Left forelimb (tissue), 1 donor: ENCODE measurements around the gene KCNN4.
"Not testable (repeated sequence)": the region's sequence is repeated elsewhere in the genome, so short reads cannot be mapped to it uniquely, and the experiment has no call there.

Source experiments
- DNase-seq: peaks from one replicate; pipeline ENCODE4 v3.0.0-alpha.2; 2018; ENCODE audit warnings: low spot score

The KCNN4 gene

DNA sequence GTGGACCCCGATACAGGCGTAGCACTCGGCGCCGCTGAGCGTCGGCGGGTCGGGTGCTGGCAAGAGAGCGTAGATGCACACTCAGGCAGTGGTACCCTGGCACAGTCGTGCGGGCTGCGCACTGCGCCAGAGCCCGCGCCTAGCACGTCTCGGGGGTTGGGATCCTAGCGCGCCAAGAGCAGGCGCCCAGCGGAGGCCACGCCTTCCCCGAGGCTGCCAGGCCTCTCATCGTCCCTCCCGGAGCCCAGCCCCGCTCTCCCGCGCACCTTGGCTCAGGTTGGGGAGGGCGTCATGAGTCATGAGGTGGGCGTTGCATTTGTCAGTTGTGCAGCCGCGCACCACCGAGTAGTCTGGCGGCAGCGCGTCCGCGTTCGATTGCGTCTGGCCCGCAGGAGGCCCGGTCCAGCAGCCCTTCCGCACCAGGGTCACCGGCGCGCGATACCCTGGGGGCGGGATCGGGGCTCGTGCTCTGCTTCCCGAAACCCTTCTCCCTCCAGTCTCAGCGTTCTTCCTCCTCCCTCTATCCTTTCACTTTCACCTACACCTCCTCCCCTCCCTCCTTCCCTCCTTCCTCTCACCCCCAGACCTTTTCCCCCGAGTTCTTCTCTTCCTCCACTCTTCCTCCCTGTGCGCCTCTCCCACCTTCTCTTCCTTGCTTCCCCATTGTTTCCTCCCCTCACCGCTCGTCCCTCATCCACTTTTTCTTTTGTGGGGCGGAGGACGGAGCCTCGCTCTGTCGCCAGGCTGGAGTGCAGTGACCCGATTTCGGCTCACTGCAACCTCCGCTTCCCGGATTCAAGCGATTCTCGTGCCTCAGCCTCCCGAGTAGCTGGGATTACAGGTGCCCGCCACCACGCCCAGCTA, 18.0 kb upstream of the KCNN4 start:
- no peak for DNase-seq

DNA sequence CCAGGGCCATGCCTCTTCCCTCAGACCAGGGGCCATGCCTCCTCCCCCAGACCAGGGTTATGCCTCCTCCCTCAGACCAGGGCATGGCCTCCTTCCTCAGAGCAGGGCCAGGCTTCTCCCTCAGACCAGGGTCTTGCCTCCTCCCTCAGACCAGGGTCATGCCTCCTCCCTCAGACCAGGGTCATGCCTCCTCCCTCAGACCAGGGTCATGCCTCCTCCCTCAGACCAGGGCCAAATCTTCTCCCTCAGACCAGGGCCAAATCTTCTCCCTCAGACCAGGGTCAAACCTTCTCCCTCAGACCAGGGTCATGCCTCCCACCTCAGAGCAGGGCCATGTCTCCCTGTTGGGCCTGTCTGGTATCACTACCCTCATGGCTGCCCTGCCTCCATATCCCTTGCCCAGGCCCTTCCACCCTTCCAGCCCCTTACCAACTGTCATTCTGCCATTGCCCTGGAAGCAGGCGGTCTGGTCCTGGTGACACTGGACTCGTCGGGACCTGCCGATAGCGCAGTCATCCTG, 17.3 kb upstream of the KCNN4 start:
- no peak for DNase-seq

DNA sequence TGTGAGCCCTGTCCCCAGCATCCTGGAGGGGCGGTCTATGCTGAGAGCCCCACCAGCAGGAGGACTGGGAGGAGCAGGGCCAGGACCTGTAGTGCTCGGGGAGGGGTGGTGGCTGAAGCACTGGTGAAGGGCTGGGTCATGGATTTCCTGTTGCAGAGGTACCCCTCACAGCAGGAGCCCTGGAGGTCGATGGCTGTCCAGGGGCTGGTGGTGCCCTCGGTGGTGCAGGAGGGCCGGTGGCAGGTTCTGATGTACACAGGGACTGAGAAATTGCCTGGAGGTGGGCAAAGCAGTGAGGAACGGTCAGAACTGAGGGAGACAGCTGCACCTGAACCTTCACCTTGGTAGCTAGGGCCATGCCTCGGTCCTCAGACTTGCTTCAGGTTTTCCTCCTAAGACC, 16.8 kb upstream of the KCNN4 start:
- DNase-seq, result no peak

DNA sequence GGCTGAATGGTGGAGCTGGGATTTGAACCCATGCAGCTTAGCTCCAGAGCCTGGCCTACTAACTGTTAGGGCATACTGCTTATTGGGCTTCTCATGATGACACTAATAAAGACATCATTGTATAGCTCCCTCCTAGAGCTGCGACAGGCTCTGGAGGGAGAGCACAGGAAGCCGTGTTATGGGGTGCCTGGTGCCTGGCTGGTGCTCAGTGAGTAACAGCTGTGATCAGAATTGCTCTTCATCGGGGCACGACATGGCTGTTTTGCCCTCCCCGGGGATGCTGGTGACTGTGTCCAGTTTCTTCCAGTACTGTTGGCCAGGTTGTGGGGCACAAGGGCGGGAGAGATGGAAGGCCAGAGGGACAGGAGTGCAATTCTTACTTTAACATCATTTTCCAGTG, 16.3 kb upstream of the KCNN4 start:
- DNase-seq, result no peak

DNA sequence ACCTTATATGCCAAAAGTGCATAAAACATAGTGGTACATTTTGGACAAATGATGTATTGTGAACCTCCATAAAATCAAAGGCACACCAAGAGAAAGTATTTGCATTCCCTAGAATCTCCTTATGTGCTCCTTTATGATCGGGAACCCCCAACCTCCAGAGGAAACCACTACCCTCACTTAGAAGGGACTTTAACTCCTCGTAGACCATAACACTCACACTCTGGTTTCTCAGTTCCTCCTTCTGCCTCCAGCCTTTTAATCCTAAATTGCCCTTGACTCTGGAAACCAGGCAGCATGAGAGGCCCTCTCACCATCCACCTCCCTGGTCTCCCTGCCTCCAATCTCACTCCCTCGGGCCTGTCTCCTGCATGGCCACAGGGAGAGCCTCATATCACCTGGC, 9.8 kb upstream of the KCNN4 start:
- DNase-seq, result no peak

DNA sequence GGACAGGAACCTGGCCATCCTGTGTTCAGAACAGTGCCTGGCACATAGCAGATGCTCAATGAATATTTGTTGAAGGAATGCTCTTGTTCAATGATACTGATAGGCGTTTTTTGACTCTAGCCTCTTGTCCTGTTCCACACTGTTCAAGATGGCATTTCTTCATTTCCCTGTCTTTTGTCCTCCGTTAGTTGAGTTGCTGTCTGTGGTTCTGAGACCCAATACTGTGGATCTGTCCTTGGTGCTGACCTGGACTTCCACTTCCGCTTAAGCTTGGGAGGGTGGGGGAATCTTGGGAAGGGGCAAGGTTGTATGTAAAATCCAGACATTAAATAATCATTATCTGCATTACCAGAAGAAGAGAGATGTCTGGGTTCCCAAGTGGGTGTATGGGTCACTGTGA, 8.3 kb upstream of the KCNN4 start:
- DNase-seq, result no peak

DNA sequence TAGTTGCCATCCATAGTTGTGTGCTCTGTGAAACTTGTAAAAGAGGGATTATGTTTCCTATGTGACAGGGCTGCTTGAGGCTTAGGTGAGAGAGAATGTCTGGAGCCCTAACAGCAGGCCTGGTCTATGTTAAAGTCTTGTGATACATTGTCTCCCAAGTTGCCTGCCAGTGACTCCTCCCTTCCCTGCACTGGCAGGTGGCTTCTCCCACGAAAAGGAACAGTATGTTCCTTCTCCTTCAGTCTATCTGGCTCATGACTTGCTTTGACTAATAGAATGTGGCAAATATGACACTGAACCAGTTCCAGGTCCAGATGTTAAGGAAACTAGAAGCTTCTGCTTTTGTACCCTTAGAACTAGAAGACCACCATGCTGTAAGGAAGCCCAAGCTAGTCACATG, 5.9 kb upstream of the KCNN4 start:
- no peak for DNase-seq

DNA sequence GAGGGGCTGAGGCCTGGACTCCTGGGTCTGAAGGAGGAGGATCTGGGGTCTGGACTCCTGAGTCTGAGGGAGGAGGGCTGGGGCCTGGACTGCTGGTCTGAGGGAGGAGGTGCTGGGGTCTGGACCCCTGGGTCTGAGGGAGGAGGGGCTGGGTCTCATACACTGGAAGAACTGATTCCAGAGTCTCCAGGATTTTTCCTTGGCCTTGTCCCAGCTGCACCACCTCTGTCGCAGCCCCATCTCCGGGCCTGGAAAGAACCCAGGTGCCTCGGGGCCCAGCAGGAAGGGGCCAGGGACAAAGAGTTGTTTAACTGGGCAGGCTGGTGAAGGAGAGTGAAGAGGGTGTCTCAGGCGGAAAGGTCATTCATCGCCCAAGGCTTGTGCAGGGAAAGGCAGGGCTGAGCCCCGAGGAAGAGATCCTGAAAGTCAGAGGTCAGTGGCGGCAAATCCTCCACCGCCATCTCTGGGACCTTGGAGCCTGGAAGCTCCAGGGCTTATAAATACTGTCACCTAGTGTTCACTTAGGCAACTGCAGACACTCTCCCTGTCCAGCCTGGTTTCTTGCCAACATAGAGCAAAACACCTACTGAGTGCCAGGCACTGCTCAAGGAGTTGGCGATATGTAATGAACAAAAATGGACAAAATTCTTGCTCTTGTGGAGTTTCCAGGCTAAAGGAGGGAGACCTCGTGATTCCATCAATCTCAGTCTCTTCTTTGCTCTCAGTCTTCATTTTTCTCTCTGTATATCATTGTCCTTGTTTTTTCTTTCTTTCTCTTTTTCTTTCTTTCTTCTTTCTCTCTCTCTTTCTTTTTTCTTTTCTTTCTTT, 4.4 kb upstream of the KCNN4 start:
- DNase-seq, result peak; percentile 67

DNA sequence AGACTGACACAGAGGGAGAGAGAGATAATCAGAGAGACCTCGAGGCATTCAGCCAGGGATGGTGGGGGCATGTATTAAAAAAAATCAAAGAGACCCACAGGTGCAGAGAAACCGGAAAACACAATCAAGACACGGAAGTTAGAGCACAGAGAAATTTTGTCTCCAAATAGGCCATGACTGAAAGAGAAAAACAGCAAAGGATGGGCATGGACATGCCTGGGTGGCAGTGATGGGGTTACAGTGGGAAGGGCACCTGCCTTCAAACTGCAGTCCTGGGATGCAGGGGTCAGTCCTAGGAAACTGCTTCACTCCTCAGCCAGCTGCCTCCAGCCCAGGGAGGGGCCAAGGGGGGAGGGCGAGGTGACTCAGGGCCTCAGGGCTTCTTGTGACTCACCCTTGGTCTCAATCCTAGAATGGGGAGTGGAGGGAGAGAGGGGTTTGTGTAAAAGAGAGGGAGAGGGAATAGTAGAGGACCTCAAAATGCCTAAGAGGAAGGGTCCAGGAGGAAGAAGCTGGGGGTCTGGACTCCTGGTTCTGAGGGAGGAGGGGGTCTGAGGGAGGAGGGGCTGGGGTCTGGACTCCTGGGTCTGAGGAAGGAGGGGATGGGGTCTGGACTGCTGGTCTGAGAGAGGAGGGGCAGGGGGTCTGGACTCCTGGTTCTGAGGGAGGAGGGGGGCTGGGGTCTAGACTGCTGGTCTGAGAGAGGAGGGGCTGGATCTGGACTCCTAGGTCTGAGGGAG, 3.6 kb upstream of the KCNN4 start:
- no peak for DNase-seq

DNA sequence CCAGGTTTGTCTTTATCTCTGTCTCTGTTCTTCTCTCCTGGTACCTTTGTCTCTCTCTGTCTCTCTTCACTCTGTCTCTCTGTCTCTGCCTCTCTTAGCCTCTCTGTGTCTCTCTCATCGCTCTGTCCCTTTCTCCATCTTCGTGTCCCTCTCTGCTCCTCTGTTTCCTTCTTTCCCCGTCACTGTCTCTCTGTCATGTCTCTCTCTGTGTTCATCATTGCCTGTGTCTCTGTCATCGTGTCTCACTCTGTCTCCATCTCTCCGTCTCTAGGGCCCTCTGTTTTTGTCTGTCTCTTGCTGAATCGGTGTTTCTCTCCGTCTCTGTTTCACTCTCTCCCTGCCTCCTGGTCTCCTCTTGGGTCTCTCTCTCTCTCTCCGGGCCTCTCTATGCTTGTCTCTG, 2.9 kb upstream of the KCNN4 start:
- DNase-seq, result no peak

DNA sequence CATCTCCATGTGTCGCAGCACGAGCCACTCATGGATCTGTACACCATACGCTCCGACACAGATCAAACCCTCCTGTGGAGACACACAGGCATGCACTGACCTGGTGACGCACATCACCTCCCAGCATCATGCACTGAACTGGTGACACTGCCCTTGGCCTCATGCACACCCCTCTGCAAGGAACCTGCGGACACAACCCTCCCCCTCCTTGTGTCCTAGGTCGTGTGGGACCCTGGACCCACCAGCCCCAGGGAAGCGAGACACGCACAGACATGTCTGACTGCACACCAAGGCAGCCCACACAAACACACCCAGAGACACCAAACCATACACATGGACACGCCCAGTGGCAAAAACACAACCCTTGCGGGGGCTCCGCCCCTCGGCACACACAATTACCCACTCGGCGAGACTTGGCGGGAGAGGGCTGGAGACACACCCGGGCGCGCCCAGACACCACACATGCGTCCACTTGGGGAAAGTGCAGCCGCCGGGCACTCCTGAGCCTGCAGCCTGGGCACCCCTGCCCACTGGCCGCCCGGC, 2.0 kb upstream of the KCNN4 start:
- no peak for DNase-seq

DNA sequence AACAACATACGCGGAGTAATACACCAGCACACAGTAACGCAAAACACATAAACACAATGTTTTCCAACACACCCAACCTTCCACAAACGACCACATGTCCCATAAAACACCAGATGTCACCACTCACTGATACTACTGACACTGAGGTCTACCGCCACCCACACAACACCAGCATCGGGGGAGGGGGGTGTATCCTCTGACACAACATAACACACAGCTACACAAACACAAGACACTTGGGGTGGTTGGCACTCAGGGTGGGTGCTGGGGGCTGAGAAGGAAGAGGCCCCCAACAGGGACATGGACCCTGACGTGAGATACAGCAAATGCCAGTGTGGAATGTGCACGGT, 1.5 kb upstream of the KCNN4 start:
- DNase-seq, result no peak

DNA sequence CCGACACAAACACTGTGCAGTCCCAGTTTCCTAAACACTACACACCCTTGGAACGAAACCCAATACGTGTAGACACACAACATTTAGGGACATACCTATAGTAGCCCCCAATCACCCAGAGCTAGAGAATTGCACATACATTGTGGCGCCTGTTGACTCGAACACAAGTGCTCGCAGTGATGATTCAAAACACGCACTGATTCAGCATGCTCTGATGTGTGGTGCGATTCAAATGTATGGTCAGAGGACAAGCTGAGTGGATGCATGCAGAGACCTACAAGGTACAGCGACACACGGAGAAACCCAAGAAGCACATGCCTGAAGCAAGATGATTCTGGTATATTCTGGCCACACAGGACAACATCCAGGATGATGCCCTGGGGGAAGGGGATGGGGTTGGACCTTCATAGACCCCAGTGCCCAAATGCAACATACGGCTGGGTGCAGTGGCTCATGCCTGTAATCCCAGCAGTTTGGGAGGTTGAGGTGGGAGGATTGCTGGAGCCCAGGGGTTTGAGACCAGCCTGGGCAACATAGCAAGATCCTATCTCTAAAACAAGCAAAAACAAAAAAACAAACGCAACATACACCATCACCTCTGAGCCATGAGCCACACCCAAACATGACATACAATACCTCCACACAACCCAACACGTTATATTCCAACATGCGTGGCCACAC, 997 bp upstream of the KCNN4 start:
- no peak for DNase-seq

DNA sequence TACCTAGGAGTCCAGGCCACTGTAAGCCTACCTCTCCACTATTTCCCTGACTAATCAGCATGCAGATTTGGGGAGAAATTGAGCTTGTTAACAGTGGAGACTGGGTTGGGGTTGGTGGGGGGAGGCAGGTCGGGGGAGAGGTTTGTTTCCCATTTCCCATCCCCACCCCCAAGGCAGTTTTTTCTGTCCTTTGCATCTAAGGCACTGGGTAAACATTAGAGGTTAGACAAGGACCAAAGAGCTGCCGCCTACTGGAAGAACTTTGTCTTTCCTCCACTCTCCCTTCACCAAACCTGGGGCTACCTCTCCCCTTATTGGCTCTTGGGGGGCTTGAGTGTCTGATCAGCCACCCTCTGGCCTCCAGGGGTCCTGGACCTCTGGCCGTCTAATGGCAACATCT, 953 bp downstream of the KCNN4 start:
- no peak for DNase-seq

DNA sequence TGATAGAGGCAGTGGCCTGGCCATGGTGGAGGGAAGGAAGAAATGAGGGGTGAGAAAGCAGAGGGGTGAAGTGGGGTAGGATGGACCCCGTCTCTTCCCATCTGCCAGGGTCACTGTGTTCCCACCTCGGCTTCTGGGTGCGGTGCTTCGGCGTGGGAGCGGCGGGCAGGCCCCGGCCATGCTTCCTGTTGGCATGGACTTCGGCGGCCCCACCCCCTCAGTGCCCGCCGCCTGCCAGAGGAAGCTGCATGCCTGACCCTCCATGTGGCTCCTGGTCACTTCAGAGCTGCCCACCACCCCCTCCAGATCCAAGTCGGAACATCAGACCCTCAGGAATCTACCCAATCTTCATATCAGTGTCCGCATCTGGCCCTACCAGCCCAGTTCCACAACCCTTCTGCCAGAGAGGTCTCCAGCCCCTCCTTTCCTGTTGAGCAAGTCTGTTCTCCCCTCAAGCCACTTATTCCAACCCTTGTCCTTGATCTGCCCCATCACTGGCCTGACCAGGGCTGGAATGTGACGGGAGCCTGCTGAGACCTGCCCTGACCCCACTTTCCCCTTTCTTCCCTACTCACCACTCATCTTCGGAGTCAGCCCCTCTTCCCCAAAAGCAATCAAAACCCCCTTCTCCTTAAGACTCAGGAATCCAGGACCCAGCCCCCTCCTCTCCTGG, 1.5 kb downstream of the KCNN4 start:
- no peak for DNase-seq

DNA sequence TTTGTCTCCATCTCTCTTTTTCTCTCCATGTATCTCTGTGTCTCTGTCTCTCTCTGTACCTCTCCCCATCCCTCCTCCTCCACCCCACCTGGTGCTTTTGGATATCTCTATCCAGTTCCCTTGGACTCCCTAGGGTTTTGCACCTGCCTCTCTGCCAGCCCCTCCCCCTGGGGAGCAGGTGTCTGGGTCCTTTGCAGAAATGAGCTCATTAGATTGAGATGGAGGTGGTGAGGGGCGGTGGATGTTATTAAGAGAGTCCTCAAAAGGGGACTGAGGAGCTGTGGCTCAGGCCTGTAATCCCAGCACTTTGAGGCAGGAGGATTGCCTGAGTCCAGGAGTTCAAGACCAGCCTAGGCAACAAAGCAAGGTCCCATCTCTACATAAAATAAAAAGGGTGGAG, 2.1 kb downstream of the KCNN4 start:
- no peak for DNase-seq

DNA sequence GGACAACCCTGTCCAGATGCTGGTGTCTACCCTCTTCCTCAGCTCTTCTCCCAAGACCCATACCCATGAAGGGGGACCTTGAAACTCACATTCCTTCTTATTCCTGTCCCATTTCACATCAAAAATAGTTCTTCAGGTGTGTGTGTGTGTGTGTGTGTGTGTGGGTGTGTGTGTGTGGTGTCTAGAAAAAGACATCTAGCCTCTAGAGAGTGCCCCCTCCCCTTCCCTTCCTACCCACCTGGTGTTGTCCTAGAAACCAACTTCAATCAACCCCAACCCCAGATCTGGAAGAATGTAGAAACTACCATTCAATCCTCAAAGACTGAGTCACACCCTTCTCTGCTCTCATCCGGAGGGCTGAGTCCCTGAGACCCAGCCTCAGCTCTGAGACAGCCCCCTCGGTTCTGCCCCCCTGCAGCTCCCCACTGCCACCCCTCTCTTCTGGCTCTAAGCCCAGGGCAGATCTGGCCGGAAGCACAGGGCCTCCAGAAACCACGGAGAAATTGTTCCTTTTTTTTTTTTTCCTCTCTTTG, 3.5 kb downstream of the KCNN4 start:
- no peak for DNase-seq

DNA sequence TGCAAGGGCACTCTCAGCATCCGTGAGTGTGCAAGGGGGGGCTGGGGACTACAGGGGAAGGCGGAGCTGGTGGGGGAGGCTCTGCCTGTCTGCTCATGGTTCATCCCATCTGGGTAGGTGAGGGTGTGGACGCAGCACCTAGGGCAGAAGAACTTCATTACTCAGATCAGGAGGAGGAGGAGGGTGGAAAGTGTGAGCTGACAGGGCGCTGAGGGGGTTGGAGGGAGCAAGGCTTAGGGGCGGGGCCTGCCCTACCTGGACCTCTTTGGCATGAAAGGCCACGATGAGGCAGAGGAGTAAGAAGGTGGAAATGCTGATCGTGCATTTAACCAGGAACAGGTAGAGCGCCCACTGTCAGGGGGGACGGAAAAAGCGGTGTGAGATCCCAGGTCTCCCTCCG, 4.5 kb downstream of the KCNN4 start:
- no peak for DNase-seq

DNA sequence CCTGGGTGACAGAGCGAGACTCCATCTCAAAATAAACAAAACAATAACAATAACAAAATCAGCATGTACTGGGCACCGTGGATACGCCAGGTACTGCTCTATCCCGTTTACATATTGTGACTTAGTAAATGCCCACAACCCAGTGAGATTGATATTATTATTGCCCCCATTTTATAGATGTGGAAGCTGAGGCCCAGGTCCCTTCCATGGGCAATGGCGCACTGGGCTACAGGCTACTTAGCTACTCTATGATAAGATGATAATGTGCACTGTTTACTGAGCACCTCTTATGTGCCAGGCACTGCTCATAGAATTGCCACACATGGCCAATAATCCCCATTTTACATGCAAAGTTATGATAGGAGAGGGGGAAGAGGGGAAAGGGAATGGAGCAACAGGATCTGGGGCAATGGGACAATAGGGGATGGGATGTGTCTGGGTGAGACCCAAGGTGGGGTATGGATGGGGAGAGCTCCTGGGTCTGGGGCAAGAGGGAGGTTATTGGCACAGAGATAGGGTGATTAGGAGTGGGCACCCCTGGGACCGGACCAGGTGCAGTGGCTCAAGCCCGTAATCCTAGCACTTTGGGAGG, 5.4 kb downstream of the KCNN4 start:
- DNase-seq, result no peak

DNA sequence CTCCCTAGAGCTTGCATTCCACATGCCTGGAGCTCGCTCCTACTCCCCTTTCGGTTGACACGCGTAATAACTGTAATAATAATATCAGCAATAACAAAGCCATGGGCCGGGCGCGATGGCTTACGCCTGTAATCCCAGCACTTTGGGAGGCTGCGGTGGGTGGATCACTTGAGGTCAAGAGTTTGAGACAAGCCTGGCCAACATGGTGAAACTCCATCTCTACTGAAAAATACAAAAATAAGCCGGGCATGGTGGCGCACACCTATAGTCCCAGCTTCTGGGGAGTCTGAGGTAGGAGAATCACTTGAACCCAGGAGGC, 5.9 kb downstream of the KCNN4 start:
- DNase-seq, result not testable (repeated sequence)
